ENCODE measurements around the gene TLCD2.
A peak's percentile ranks its signal among the peaks of the same experiment; 100 is the strongest.
"Not testable (repeated sequence)": the region's sequence is repeated elsewhere in the genome, so short reads cannot be mapped to it uniquely, and the experiment has no call there.

TLCD2 gene

GRCh38 chr17:1735418-1735817 is 25.2 kb upstream of the TLCD2 start:
- DNase-seq = no peak

GRCh38 chr17:1733759-1734158 is 23.6 kb upstream of the TLCD2 start:
- no peak for DNase-seq

- DNase-seq = no peak
Observed at GRCh38 chr17:1732833-1733321, 22.7 kb upstream of the TLCD2 start.

- DNase-seq = no peak
Observed at GRCh38 chr17:1732241-1732832, 22.2 kb upstream of the TLCD2 start.

GRCh38 chr17:1731194-1731506 is 21.0 kb upstream of the TLCD2 start:
- DNase-seq = no peak

- no peak for DNase-seq
Observed at GRCh38 chr17:1730326-1731193, 20.4 kb upstream of the TLCD2 start.

- DNase-seq = no peak
Observed at GRCh38 chr17:1729966-1730325, 19.8 kb upstream of the TLCD2 start.

GRCh38 chr17:1727876-1728630 is 17.9 kb upstream of the TLCD2 start:
- DNase-seq = no peak

GRCh38 chr17:1727258-1727789 is 17.1 kb upstream of the TLCD2 start:
- no peak for DNase-seq

- no peak for DNase-seq
Observed at GRCh38 chr17:1726626-1727257, 16.6 kb upstream of the TLCD2 start.

GRCh38 chr17:1725642-1726511 is 15.7 kb upstream of the TLCD2 start:
- DNase-seq = no peak

- no peak for DNase-seq
Observed at GRCh38 chr17:1724869-1725641, 14.9 kb upstream of the TLCD2 start.

- DNase-seq = peak; percentile 64
Observed at GRCh38 chr17:1724351-1724868, 14.2 kb upstream of the TLCD2 start, which contains the start of gene WDR81. TSS of gene WDR81 (plus strand) at chr17:1724704. CDS start at chr17:1724960, 256 bp downstream.

GRCh38 chr17:1722022-1722421 is 11.8 kb upstream of the TLCD2 start:
- DNase-seq = not testable (repeated sequence)

- peak; percentile 68 for DNase-seq
Observed at GRCh38 chr17:1720856-1721386, 10.7 kb upstream of the TLCD2 start.

- no peak for DNase-seq
Observed at GRCh38 chr17:1718362-1719165, 8.4 kb upstream of the TLCD2 start.

GRCh38 chr17:1716912-1717695 is 6.9 kb upstream of the TLCD2 start:
- peak; percentile 99 for DNase-seq

GRCh38 chr17:1716076-1716911 is 6.1 kb upstream of the TLCD2 start:
- DNase-seq = peak; percentile 100

Measured in SHP77 treated with DMSO at 0.1 percent for 48 hours (cell line).